Tibial artery (tissue), 4 donors: ENCODE results near the gene VIPR1.
A peak's percentile ranks its signal among the peaks of the same experiment; 100 is the strongest.

ENCODE experiments used
- DNase-seq, 2 donors: peaks; one replicate each; pipeline ENCODE4 v3.0.0-alpha.2; 2019
- H3K27ac ChIP-seq, 2 donors: fragments of 200-600 bp; sonication (generic) in 1 of 2; 1 replicate in 1 of 2; 2 replicates in 1 of 2; pipeline ENCODE4 v1.5.1; 2018 to 2019; ENCODE audit warnings: mild to moderate bottlenecking in 1 of 2
- H3K27me3 ChIP-seq, 2 donors: fragments of 200-600 bp; sonication (generic) in 1 of 2; one replicate each; pipeline versions ENCODE4 v1.5.1 to v1.6.0; 2016 to 2019
- H3K36me3 ChIP-seq, 3 donors: fragments of 200-600 bp; sonication (generic) in 2 of 3; one replicate each; pipeline ENCODE4 v1.5.1; 2016 to 2019; ENCODE audit warnings: mild to moderate bottlenecking in 2 of 3
- H3K4me1 ChIP-seq, 4 donors: fragments of 200-600 bp; sonication (generic) in 2 of 4; 1 replicate in 3 of 4; 2 replicates in 1 of 4; pipeline ENCODE4 v1.5.1; 2016 to 2019
- H3K4me3 ChIP-seq, 2 donors: fragments of 200-600 bp; sonication (generic) in 1 of 2; 1 replicate in 1 of 2; 2 replicates in 1 of 2; pipeline ENCODE4 v1.5.1; 2018 to 2019; ENCODE audit warnings: mild to moderate bottlenecking in 2 of 2
- H3K9me3 ChIP-seq, 3 donors: fragments of 200-600 bp; sonication (generic) in 1 of 3; one replicate each; pipeline ENCODE4 v1.5.1; 2016 to 2019
- CTCF ChIP-seq, 2 experiments: fragments of 200-600 bp in 1 of 2; fragments of 450-650 bp in 1 of 2; IDR thresholded peaks; one replicate each; pipeline ENCODE4 v1.5.1; 2017 to 2019; ENCODE audit warnings: antibody characterized with exemption in 2 of 2, mild to moderate bottlenecking in 1 of 2, moderate library complexity in 1 of 2
- intact Hi-C: fragments of 100-400 bp; cut with DNase I; formaldehyde crosslinking; loops from one replicate; pipeline ENCODE4 v1.15.0; 2023; ENCODE audit warnings: low total_unique reads

The VIPR1 gene

DNA sequence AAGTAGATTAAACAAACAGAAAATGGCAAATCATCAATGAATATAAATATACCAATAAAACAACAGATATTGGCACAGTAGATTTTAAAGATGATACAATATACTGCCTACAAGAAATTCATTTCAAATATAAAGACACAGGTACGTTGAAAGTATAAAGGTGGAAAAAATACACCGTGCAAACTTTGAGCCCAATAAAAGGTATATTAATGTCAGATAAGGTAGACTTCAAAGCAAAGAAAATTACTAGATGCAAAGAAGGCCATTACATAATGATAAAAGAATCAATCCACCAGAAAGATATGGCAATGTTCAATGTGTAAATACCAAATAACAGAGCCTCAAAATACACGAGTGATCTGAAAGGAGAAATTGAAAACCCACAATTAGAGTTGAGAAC is 34.3 kb upstream of the VIPR1 start:
- Histone ChIP-seq H3K36me3 (no peaks in the 10 kb centered on the region), H3K27me3 (no peaks in the 10 kb centered on the region), H3K4me3 (no peak overlapping the region), H3K27ac (no peak overlapping the region), H3K4me1 (peaks cover 0 to 2% (median 0%) of the 10 kb centered on the region in 4 donors), H3K9me3 (no peaks in the 10 kb centered on the region)
- intact Hi-C loops: no loop called here
- no peak for DNase-seq
- TF ChIP-seq CTCF (IDR thresholded peaks at IDR 0.05): no peak

GRCh38 chr3:42472555-42472954 is 29.9 kb upstream of the VIPR1 start:
- Histone ChIP-seq H3K9me3 (no peaks in the 10 kb centered on the region), H3K27ac (no peak overlapping the region), H3K36me3 (no peaks in the 10 kb centered on the region), H3K4me3 (no peak overlapping the region), H3K4me1 (peaks cover 0 to 27% (median 5%) of the 10 kb centered on the region in 4 donors), H3K27me3 (no peaks in the 10 kb centered on the region)
- intact Hi-C loops: no loop called here
- TF ChIP-seq CTCF (IDR thresholded peaks at IDR 0.05): no peak
- DNase-seq: no peak

- Histone ChIP-seq H3K27ac (no peak overlapping the region), H3K36me3 (no peaks in the 10 kb centered on the region), H3K27me3 (no peaks in the 10 kb centered on the region), H3K9me3 (no peaks in the 10 kb centered on the region), H3K4me1 (peaks cover 0 to 29% (median 5%) of the 10 kb centered on the region in 4 donors), H3K4me3 (no peak overlapping the region)
- no peak for TF ChIP-seq CTCF (IDR thresholded peaks at IDR 0.05)
- intact Hi-C loops: no loop called here
- DNase-seq: no peak
These were observed 29.1 kb upstream of the VIPR1 start for GRCh38 chr3:42473083-42473932.

DNA sequence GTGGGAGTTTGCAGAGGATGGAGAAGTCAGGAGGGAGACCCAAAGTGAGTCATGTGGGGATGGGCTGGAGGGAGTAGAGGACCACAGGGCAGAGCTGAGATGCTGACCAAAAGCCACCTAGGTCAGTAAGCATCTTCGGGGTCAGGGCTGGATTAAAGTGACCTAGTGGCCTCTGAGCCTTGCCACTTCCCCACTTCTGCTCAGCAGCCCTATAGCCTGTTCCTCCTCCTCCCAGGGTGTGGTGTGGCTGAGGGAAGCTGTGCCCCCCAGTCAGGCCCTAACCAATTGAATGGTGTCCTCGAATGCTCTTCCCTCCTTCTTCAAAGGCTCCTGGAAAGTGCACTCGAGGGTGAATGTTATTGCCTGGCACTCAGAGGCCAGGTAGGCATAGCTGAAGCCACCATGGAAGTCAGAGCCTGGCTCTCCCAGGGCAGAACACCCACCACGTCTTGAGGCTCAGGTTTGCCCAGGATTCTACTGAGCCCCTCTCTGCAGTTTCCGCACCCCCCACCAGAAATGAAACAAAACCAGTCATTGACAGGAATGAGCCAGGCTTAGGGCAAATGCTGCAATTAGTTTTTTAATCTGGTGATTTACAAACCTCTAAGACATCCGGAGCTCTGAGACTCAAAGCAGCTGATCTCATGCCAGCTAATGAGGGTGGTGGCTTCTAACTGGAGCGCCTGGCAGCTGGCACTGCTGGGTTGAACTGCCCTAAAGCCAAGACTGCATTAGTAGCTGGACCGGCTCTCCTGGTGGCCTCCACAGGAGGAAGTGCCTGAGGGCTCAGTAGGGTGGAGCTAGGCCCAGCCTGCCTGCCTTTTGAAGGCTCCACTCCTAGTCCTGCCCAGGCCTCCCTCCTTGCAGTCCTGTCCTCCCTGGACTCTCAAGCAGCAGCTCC is 26.0 kb upstream of the VIPR1 start:
- Histone ChIP-seq H3K27me3 (no peaks in the 10 kb centered on the region), H3K4me3 (no peak overlapping the region), H3K4me1 (peaks cover 0 to 29% (median 5%) of the 10 kb centered on the region in 4 donors), H3K27ac (peak overlapping the region in 1 of 2 donors; percentile 21), H3K36me3 (no peaks in the 10 kb centered on the region), H3K9me3 (peaks cover 0 to 16% (median 0%) of the 10 kb centered on the region in 3 donors)
- intact Hi-C loops: no loop called here
- DNase-seq: peak; percentile 49 to 79
- TF ChIP-seq CTCF (IDR thresholded peaks at IDR 0.05): no peak

DNA sequence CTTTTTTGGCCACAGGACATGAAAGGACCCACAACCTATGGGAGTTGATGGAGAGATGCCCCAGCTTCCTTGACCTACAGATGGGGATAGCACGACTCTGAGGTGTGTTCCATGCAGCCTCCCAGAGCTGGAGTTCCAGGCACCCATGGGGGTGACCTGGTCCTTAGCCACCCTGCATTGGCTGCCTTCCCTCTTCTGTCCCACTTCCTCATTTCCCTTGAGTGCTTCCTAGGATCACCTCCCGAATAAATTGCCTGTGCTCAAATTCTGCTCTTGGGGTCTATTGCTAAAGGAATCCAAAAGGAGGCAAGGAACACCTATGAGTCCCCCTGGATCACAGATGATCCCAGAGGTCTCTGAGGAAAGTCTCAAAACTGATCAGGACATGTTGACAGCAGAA is 24.7 kb upstream of the VIPR1 start:
- TF ChIP-seq CTCF (IDR thresholded peaks at IDR 0.05): no peak
- Histone ChIP-seq H3K4me1 (peaks cover 0 to 29% (median 5%) of the 10 kb centered on the region in 4 donors), H3K27me3 (no peaks in the 10 kb centered on the region), H3K9me3 (peaks cover 0 to 24% (median 0%) of the 10 kb centered on the region in 3 donors), H3K27ac (no peak overlapping the region), H3K36me3 (no peaks in the 10 kb centered on the region), H3K4me3 (no peak overlapping the region)
- intact Hi-C loops: no loop called here
- no peak for DNase-seq
